GM21723 (cell line): ENCODE results near the gene TOP2A.
A peak's percentile ranks its signal among the peaks of the same experiment; 100 is the strongest.
"Not testable (repeated sequence)": the region's sequence is repeated elsewhere in the genome, so short reads cannot be mapped to it uniquely, and the experiment has no call there.

ENCODE experiments used
- ATAC-seq: cut with Tn5 transposase; IDR thresholded peaks from one replicate; pipeline ENCODE4 v1.9.1; 2021; ENCODE audit warnings: mild to moderate bottlenecking, moderate library complexity; ENCODE audit not compliant: unreplicated experiment

TOP2A gene

GRCh38 chr17:40399185-40399584, 18.5 kb downstream of the TOP2A start:
- ATAC-seq: no peak

GRCh38 chr17:40386555-40386954, 31.1 kb downstream of the TOP2A start:
- ATAC-seq: not testable (repeated sequence)

- ATAC-seq: no peak
Measured at GRCh38 chr17:40382251-40382650, 35.4 kb downstream of the TOP2A start.

- ATAC-seq: no peak
Measured at GRCh38 chr17:40378966-40379365, 38.7 kb downstream of the TOP2A start.

- ATAC-seq: no peak
Measured at GRCh38 chr17:40377832-40378231, 39.9 kb downstream of the TOP2A start.

GRCh38 chr17:40376541-40376940, 41.2 kb downstream of the TOP2A start:
- not testable (repeated sequence) for ATAC-seq

GRCh38 chr17:40375786-40376185, 41.9 kb downstream of the TOP2A start:
- ATAC-seq: not testable (repeated sequence)

GRCh38 chr17:40374821-40375498, 42.7 kb downstream of the TOP2A start:
- ATAC-seq: no peak

- ATAC-seq: no peak
Measured at GRCh38 chr17:40373999-40374398, 43.7 kb downstream of the TOP2A start.

- no peak for ATAC-seq
Measured at GRCh38 chr17:40373324-40373723, 44.4 kb downstream of the TOP2A start.

GRCh38 chr17:40372644-40373043, 45.1 kb downstream of the TOP2A start:
- not testable (repeated sequence) for ATAC-seq

GRCh38 chr17:40372031-40372430, 45.7 kb downstream of the TOP2A start:
- ATAC-seq: no peak

- ATAC-seq: no peak
Measured at GRCh38 chr17:40371261-40371929, 46.3 kb downstream of the TOP2A start.

GRCh38 chr17:40369923-40370322, 47.8 kb downstream of the TOP2A start:
- no peak for ATAC-seq

- not testable (repeated sequence) for ATAC-seq
Measured at GRCh38 chr17:40367728-40368127, 50.0 kb downstream of the TOP2A start.

- ATAC-seq: no peak
Measured at GRCh38 chr17:40366861-40367518, 50.7 kb downstream of the TOP2A start.

- no peak for ATAC-seq
Measured at GRCh38 chr17:40366076-40366860, 51.4 kb downstream of the TOP2A start.

- no peak for ATAC-seq
Measured at GRCh38 chr17:40364906-40365305, 52.8 kb downstream of the TOP2A start.

GRCh38 chr17:40364121-40364861, 53.4 kb downstream of the TOP2A start, which contains the start of gene GJD3:
GJD3 (minus strand) TSS chr17:40364737; CDS start chr17:40363815, 922 bp downstream.
- ATAC-seq: no peak

GRCh38 chr17:40363111-40363827, 54.4 kb downstream of the TOP2A start:
- ATAC-seq: peak; percentile 15
